Fibroblast of lung (primary cell): ENCODE results near the gene VRK1.

Experiments used
- CTCF ChIP-seq, 2 donors: IDR thresholded peaks in 1 of 2; conservative IDR thresholded peaks in 1 of 2; 1 replicate in 1 of 2; 2 replicates in 1 of 2; pipeline ENCODE4 v1.5.1; 2011 to 2012; ENCODE audit warnings: low read length in 2 of 2, control low read depth in 1 of 2, inconsistent platforms in 1 of 2, low read depth in 1 of 2, mild to moderate bottlenecking in 1 of 2
- EZH2 ChIP-seq: IDR thresholded peaks from 2 replicates; pipeline ENCODE4 v1.5.1; 2012; ENCODE audit warnings: low read length, control low read depth, mild to moderate bottlenecking; ENCODE audit errors: missing control alignments

DNA sequence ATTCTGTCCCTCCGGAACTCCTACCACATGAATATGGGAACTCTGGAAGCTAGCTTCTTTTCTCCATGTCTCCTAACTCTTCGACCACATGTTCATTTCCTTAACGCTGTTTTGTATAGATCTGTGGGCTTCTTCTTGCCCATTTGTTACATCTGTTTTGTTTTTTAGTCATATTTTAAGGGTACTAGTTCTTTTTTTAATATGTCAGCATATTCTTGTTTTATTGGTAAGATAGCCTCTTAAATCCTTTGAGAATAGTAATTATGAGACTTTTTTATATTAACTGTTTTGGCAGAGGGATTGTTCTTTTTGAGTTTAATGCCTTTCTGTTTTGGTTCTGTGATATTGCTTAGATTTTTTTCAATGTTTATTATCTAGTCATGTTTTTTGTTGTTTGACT lies 70.5 kb downstream of the VRK1 start:
- TF ChIP-seq CTCF (conservative IDR thresholded peaks at IDR 0.05 in 1 of 2, IDR thresholded peaks at IDR 0.05 in 1 of 2; ENCODE audit: low read depth in 1 of 2, low read length in 2 of 2) (no peak), EZH2 (no peak)
